OCI-LY3 (cell line): ENCODE results near the gene OLIG3.

Source experiments
- H2AFZ ChIP-seq: fragments of 200-600, 300-600 bp; shearing (Covaris generic); 2 replicates; pipeline ENCODE4 v1.6.0; 2014; ENCODE audit warnings: antibody characterized with exemption, low read depth, low read length
- H3K27ac ChIP-seq: fragments of 200-600, 300-600 bp; sonication (generic); 2 replicates; pipeline ENCODE4 v1.5.1; 2014; ENCODE audit warnings: mild to moderate bottlenecking, low read length, moderate library complexity, mixed read lengths
- H3K27me3 ChIP-seq: fragments of 200-600, 300-600 bp; sonication (generic); 2 replicates; pipeline ENCODE4 v1.6.1; 2014; ENCODE audit warnings: low read depth, low read length, mixed read lengths
- H3K36me3 ChIP-seq: fragments of 200-600, 300-600 bp; sonication (generic); replicated peaks from 2 replicates; pipeline ENCODE3; 2014; ENCODE audit warnings: low read depth, low read length, mixed read lengths
- H3K4me1 ChIP-seq: fragments of 300-600, 200-600 bp; sonication (generic); 2 replicates; pipeline ENCODE4 v1.6.1; 2014; ENCODE audit warnings: low read length, mixed read lengths
- H3K4me2 ChIP-seq: fragments of 200-600, 300-600 bp; sonication (generic); 2 replicates; pipeline ENCODE4 v1.6.1; 2014; ENCODE audit warnings: low read length, mixed read lengths
- H3K4me3 ChIP-seq: fragments of 300-600, 200-600 bp; sonication (generic); 2 replicates; pipeline ENCODE4 v1.5.1; 2014; ENCODE audit warnings: antibody characterized with exemption, mild to moderate bottlenecking, low read length, moderate library complexity
- H3K79me2 ChIP-seq: fragments of 300-600, 200-600 bp; shearing (Covaris generic); 2 replicates; pipeline ENCODE4 v1.6.1; 2014; ENCODE audit warnings: mild to moderate bottlenecking, low read length, mixed read lengths
- H3K9ac ChIP-seq: fragments of 300-600, 200-600 bp; shearing (Covaris generic); 2 replicates; pipeline ENCODE4 v1.6.0; 2014; ENCODE audit warnings: mild to moderate bottlenecking, low read length, moderate library complexity
- H3K9me3 ChIP-seq: fragments of 200-600, 300-600 bp; shearing (Covaris generic); 2 replicates; pipeline ENCODE4 v1.6.1; 2014; ENCODE audit warnings: low read length, mixed read lengths; ENCODE audit not compliant: insufficient read depth
- H4K20me1 ChIP-seq: fragments of 200-600, 300-600 bp; sonication (generic); 2 replicates; pipeline ENCODE4 v1.6.1; 2016; ENCODE audit warnings: low read length, mixed read lengths; ENCODE audit not compliant: insufficient read depth
- CTCF ChIP-seq: fragments of 200-600, 300-600 bp; sonication (generic); IDR thresholded peaks from 2 replicates; pipeline ENCODE4 v1.5.1; 2014; ENCODE audit warnings: antibody characterized with exemption, low read length, low read depth
- EZH2phosphoT487 ChIP-seq: fragments of 200-600 bp; shearing (Covaris generic); IDR thresholded peaks from 2 replicates; pipeline ENCODE4 v1.6.1; 2018; ENCODE audit warnings: antibody characterized with exemption, mixed run types, low read depth

Gene OLIG3

GRCh38 chr6:137452333-137452894 lies 41.8 kb downstream of the OLIG3 start:
- H3K79me2 ChIP-seq: no peaks in the 10 kb centered on the region
- no peak overlapping the region for H3K4me3 ChIP-seq
- TF ChIP-seq EZH2phosphoT487 (no peak), CTCF (no peak)
- H3K27me3 ChIP-seq: no peaks in the 10 kb centered on the region
- H3K27ac ChIP-seq: no peak overlapping the region
- H3K4me2 ChIP-seq: no peak overlapping the region
- no peaks in the 10 kb centered on the region for H3K9me3 ChIP-seq
- H2AFZ ChIP-seq: no peak overlapping the region
- H3K36me3 ChIP-seq: no peaks in the 10 kb centered on the region
- no peaks in the 10 kb centered on the region for H3K4me1 ChIP-seq
- H3K9ac ChIP-seq: no peak overlapping the region
- no peaks in the 10 kb centered on the region for H4K20me1 ChIP-seq

GRCh38 chr6:137443901-137444300 lies 50.3 kb downstream of the OLIG3 start:
- H3K9ac ChIP-seq: no peak overlapping the region
- no peak overlapping the region for H3K4me2 ChIP-seq
- TF ChIP-seq CTCF (no peak), EZH2phosphoT487 (no peak)

More at GRCh38 chr6:137443901-137444300, 50.3 kb downstream of the OLIG3 start:
- Histone ChIP-seq H3K4me1 (peaks cover 7% of the 10 kb centered on the region), H3K36me3 (no peaks in the 10 kb centered on the region), H3K79me2 (no peaks in the 10 kb centered on the region), H3K27ac (no peak overlapping the region), H3K27me3 (no peaks in the 10 kb centered on the region), H4K20me1 (no peaks in the 10 kb centered on the region), H2AFZ (no peak overlapping the region), H3K9me3 (no peaks in the 10 kb centered on the region), H3K4me3 (no peak overlapping the region)
